GM10266 (cell line): ENCODE results near the gene GET4.

Source experiments
- DNase-seq: peaks from one replicate; pipeline ENCODE4 v3.0.0; 2012; ENCODE audit errors: extremely low spot score
- TF ChIP-seq, protein P1 (sequence below): IDR thresholded peaks from 2 replicates; pipeline ENCODE4 v1.5.1; 2012; ENCODE audit warnings: mild to moderate bottlenecking, low read depth; ENCODE audit not compliant: control insufficient read depth, insufficient read depth; ENCODE audit errors: missing control alignments

The GET4 gene

DNA sequence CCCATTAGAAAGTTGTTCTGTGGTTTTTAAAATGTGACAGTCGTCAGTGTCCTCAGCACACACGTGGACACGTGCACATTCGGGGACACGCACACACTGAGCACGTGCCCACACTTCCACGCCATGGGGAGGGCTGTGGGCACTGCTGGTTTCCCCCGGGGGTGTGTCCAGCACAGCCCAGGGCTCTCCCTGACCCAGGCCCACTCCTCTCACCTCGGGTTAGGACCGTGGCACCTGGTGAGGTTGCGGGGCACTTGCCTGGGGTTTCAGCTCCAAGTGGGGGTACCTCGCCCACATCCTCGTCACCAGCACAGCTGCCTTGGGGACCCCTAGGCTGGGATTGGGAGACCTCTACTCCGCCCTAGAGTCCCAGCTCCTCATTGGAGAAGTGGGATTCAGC, 20.7 kb downstream of the GET4 start:
- no peak for DNase-seq
- TF ChIP-seq, protein P1, sequence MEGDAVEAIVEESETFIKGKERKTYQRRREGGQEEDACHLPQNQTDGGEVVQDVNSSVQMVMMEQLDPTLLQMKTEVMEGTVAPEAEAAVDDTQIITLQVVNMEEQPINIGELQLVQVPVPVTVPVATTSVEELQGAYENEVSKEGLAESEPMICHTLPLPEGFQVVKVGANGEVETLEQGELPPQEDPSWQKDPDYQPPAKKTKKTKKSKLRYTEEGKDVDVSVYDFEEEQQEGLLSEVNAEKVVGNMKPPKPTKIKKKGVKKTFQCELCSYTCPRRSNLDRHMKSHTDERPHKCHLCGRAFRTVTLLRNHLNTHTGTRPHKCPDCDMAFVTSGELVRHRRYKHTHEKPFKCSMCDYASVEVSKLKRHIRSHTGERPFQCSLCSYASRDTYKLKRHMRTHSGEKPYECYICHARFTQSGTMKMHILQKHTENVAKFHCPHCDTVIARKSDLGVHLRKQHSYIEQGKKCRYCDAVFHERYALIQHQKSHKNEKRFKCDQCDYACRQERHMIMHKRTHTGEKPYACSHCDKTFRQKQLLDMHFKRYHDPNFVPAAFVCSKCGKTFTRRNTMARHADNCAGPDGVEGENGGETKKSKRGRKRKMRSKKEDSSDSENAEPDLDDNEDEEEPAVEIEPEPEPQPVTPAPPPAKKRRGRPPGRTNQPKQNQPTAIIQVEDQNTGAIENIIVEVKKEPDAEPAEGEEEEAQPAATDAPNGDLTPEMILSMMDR: no peak

DNA sequence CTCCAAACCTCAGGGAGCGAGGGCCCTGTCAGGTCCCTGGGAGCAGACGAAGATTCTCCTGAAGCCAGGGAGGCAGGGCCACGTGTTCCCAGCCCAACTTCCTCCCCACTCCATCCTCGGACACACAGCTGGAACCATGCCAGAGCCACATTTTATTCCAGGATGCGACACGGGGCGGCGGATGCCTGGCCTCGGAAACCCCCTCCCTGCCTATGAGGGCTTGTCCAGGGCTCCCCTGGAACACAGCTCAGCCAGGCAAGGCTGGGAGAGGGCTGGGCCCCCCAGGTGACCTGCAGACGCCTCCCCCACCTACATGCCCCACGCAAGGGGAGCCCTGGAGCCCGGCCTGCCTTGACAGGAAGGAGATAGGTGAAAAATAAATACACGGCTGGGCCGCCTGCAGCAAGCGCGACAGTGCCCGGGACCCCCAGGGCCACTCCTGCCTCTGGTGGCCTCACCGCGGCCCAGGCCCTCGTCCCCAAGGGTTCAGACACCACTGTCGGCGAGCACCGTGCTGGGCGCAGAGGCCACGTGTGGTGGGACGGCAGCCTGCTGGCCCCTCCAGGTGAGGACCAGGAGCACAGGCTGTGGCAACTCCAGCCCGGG, 21.5 kb downstream of the GET4 start:
- TF ChIP-seq, protein P1: no peak
- no peak for DNase-seq

DNA sequence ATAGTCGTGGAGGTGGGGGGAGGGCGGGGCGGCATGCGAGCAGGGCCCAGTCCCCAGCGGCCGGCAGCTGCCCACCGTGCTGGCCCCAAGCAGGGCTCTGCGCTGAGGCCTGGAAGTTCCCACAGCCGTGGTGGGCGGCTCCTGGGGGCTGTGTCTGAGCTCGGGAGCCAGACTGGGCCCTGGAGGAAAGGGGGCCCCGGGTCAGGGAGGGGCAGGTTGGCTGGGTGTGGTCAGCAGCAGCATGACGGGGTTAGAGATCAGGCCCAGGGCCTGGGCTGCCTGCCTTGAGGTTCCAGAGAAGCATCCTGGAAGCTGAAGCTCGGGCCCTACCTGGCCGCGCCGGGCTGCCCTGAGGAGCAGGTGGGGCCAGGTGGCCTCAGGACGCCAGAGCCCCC, 22.1 kb downstream of the GET4 start:
- TF ChIP-seq, protein P1: no peak
- DNase-seq: no peak

DNA sequence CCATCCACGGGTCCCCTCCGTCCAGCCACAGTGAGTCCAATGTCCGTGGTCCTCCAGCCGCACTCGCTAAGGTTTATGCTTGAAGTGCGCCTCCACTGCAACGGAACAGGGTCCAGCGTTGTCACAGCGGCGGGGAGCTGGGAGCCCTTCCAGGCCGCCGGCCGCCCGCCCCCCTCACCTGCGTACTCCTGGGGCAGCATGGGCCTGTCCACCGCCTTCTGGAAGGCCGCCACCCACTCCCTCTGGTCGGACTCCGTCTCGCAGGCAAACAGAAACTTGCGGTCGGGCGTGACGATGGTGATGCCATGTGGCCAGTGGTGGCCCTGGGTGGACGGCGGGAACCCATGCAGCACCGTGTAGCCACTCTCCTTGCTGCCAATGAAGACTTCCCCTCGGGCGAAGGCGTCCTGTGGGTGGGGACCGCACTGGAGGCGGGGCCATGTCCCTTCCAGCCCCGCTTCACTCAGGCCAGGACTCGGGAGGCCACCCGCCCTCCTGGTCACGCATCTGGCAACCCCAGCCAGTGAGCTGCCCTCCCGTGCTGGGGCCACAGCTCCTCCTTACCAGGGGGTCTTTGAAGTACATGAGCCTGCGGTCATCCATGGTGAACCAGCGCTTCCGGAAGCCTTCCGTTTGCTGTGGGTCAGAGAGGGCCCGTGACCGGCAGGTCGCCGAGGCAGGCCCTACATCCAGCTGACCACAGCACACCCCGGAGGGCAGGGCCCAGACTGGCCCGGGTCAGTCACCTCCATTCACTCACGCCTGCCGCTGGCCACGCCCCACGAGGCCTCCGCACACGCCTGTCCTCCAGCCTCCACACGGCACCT, 22.7 kb downstream of the GET4 start:
- TF ChIP-seq, protein P1: no peak
- no peak for DNase-seq

DNA sequence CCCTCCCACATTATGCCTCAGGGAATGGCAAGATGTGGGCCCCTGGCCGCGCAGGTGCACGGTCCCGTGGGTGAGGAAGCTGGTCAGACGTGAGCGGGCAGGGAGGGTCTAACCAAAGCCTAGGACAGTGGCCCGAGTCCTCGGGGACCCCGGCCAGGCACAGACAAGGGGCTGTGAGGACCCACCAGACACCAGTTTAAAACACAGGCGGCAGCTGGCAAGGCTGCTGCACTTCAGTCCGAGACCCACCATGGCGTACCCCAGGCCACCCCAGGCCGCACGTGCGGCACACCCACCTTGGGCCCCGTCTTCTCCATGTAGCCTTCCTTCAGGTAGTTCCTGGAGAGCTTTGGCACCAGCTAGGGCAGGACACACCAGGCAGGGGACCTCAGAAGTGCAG, 23.5 kb downstream of the GET4 start:
- TF ChIP-seq, protein P1: no peak
- no peak for DNase-seq

DNA sequence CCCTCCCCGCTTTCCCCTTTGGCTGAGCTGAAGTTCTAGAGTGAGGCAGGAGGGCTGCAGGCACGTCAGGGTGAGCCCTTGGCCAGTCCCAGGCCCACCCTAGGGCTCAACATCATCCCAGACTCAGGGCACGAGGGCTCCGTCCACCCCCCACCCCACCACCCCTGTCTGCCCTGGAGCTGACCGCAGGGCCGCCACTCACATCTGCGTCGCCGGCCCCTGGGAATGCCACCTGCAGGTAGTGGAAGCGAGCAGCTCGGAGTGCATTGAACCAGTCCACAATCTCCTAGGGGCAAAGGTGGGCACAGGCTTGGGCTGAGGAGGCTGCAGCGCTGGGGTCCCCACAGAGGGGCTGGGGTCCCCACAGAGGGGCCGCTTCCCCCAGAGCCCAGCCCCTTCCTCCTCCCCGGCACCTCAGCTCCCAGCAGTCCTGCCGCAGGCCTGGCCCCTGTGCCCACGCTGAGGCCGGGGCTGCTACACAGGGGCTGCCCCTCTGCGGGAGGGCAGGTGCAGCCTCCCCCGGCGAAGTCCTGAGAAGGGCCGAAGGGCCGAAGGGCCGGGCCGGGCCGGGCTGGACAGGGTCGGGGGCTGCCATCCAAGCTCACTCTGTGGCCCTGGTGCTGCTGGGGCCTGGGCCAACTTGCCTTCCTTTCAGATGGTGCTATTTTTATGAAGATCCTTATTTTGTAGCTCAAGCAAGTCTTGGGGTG, 24.1 kb downstream of the GET4 start:
- DNase-seq: no peak
- TF ChIP-seq, protein P1: no peak

DNA sequence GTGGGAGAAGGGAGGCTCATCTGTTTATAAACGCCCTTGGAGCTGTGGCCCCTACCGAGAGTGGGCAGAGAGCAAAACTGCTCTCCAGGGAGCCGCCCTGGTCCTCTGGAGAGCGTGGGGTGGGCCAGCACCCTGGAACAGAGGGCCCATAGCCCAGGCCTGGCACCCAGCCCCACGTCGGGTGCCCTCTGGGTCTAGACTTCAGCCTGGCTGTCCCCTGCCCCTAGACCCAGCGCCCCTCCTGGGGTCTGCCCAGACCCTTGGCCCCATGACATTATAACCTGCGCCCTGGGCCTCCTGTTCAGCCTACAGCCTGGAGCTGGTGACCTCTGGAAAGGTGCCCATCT, 24.7 kb downstream of the GET4 start:
- TF ChIP-seq, protein P1: no peak
- DNase-seq: no peak
